DMS 273 treated with DMSO at 0.1 percent for 48 hours (cell line): ENCODE measurements around the gene CHCHD6.
"Not testable (repeated sequence)": the region's sequence is repeated elsewhere in the genome, so short reads cannot be mapped to it uniquely, and the experiment has no call there.

ENCODE experiments used
- DNase-seq: peaks from one replicate; lab custom pipeline; 2025; lab: John Stamatoyannopoulos, UW

The CHCHD6 gene

DNA sequence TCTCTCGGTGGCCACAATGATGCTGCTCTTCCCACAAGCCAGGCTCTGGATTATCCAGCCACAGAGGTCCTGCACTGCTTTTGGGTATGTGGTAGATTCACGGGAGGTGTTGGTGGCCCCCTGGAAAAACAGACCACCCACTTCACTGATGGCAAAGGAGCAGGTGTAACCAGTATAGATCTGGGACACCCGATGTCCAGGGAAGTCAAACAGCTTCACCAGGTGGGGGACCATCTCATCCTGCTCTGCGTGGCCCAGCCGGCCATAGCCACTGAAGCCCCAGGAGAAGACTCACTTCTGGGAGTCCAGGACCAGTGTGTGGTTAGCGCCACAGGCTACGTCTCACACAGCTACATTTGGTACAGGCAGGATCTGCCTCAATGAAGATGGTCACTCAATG is 62.6 kb downstream of the CHCHD6 start:
- no peak for DNase-seq

DNA sequence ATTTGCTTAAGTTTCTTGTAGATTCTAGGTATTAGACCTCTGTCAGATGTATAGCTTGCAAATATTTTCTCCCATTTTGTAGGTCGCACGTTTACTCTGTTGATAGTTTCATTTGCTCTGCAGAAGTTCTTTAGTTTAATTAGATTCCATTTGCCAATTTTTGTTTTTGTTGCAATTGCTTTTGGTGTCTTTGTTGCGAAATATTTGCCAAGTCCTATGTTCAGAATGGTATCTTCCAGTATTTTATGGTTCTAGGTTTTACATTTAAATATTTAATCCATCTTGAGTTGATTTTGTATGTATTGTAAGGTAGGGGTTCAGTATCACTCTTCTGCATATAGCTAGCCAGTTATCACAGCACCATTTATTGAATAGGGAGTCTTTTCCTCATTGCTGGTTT is 64.9 kb downstream of the CHCHD6 start:
- no peak for DNase-seq

DNA sequence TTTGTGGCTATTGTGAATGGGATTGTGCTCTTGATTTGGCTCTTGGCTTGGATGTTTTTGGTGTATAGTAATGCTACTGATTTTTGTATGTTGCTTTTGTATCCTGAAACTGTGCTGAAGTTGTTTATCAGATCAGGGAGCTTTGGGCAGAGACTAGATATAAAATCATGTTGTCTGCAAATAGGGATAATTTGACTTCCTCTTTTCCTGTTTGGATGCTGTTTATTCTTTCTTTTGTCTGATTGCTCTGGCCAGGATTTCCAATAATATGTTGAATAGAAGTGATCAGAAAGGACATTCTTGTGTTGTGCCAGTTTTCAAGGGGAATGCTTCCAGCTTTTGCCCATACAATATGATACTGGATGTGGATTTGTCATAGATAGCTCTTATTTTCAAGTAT is 66.1 kb downstream of the CHCHD6 start:
- no peak for DNase-seq

DNA sequence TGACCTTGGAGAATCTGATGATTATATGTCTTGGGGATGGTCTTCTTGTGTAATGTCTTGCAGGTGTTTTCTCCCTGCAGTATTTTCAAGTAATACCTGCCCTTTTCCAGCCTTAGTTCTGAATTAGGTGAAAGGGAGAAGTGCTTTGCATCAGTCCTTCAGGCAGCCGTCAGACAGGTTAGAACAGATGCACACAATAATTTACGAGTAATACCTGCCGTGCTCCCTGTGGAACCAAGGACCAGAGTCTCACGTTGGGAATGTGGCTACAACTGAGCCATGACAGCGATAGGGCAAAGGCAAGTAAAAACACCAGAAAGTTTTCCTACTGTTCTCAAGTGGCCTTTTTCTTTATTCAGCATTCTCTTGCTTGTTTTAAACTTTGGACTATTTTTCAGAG is 69.1 kb downstream of the CHCHD6 start:
- DNase-seq = no peak

DNA sequence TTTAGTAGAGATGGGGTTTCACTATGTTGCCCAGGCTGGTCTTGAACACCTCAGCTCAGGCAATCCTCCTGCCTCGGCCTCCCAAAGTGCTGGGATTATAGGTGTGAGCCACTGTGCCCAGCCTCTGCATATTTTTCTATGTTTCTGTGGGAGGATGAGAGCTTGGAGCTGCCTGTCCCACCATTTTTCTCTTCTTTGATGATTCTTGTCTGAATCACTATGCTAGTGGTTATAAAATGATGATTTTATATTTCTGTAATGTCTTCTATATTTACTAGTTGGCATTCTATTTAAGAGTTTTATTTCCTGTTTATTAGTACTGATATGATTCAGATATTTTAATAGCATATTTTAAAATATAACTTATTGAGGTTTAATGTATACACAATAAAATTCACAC is 69.7 kb downstream of the CHCHD6 start:
- no peak for DNase-seq

DNA sequence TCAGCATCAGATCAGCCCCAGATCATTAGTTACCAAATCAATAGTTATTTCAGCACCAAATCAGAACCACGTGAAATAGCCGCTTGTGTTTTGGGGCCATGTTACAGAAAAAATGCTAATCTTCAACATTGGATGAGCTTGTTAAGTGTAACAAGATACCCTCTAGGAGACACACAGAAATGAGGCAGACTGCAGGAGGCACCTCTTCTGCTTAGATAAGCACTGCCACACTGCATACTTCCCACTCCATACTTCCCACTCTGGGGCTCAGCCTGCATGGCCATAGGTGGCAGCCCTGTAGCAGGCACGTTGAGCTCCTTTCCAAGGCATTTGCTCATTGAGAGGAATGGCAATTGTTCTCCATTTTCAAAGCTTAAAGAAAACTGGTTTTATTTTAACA is 73.3 kb downstream of the CHCHD6 start:
- peak; percentile 47 for DNase-seq

DNA sequence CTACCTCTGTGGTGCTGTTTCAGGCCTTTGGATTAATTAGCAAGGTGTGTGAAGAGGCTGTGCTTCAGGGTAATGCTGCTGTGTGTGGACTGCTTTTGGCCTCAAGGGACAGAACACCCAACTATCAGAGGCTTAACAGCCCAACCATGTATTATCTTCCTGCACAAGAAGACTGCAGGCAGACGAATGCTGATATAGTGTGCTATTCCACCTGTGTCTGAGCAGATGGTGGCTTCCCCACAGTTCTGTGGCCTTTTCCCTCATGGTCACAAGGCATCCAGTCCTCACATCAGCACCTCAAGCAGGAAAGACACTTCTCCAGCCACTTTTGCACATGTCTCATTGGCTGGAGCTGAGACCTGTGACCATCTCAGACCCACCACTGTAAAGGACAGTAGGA is 76.6 kb downstream of the CHCHD6 start:
- no peak for DNase-seq

DNA sequence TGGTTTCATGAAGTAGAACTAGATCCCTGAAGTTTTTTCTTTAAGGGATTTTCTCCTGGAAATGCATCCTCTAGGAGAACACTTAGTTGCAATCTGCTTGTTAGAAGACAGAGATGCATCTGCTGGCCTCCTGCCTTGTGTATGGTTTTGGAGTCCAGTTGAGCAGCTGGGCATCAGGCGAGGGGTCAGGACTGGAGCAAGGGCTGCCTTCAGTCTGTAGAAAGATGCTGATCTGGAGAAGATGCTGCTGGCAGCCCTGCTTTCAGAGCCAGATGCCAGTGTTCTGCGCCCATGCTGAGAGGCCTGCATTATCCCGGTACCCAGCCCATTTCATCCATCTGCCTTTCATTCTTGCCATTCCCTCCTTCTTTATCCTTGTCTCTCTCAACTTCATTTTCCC is 77.4 kb downstream of the CHCHD6 start:
- no peak for DNase-seq

DNA sequence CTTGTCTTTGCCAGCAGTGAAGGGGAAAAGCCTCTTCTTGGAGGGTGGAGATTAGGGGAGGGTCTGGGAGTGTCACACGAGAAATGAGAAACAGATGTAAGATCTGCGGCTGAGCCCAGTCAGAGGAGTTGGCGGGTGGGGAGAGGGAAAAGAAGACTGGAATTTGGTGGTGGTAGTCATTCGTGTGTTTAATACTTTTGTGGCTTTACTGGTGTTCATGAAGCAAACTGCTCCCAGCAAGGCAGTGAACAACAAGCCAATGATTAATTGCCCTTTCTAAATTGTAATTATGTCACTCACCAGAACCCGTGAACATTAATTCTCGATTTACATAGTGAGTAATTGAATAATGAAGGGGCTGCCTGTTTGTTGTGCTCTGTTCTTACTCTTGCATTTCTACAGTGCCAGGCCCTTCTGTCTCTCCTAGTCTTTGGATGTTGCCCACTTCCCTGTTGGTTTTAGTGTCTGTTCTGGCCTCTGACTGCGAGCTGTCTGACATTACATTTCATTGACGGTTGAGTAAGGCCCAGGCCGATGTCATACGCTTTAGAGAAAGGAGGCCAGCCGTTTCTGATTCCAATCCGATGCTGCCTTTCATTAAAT is 78.0 kb downstream of the CHCHD6 start:
- no peak for DNase-seq

DNA sequence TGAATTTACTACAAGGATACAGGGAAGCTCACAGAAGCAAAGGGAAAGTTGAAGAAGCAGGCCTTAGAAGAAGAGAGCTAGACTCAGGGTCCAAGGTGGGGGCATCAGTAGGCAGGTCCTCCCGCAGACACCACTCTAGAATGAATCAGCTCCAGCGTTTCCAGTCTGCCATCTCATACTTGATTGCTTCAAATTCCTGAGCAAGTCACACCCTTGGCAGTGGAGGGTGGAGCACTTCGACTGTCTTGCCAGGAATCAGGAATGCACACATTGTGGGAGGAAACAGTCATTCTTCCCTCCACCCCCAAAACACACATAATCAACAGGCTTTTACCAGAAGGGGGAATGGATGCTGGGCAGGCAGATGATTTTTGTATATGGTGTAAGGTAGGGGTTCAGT is 78.5 kb downstream of the CHCHD6 start:
- no peak for DNase-seq

DNA sequence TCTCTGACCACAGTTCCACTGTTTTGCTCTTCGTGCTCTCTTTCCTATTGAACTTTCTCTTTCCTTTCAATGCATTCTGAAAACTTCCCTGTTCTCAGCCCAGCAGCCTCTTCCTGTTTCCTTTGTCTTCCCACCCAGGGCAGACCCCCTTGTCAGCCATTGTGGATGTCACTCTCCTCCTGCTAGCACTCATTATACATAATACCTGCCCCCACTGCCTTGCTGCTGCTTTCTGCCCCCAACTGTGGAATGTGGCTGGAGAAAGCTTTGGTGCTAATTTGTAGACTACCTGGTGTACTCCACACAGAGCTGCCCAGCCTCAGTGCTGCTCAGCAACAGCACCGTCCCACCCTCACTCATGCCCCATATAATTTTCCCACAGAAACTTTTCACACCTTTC is 80.2 kb downstream of the CHCHD6 start:
- no peak for DNase-seq

DNA sequence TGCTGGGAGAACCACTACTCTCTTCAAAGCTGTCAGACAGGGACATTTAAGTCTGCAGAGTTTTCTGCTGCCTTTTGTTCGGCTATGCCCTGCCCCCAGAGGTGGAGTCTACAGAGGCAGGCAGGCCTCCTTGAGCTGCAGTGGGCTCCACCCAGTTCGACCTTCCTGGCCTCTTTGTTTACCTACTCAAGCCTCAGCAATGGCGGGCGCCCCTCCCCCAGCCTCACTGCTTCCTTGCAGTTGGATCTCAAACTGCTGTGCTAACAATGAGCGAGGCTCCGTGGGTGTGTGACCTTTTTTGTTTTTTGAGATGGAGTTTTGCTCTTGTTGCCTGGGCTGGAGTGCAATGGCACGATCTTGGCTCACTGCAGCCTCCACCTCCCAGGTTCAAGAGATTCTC is 87.3 kb downstream of the CHCHD6 start:
- DNase-seq = not testable (repeated sequence)

DNA sequence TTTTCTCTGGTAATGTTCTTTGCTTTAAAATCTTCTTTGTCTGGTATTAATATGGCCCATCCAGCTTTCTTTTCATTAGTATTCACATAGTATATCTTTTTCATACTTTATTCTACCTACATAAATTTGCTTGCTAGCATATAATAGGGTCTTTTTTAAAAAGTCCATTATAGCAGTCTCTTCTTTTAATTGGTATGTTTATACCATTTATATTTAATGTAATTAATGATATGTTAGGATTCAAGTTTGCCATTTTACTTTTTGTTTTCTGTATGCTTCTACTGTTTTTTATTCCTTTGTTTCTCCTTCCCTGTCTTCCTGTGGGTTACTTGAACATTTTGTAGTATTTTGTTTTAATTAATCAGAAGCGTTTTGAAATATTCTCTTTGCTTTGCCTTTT is 89.0 kb downstream of the CHCHD6 start:
- no peak for DNase-seq

DNA sequence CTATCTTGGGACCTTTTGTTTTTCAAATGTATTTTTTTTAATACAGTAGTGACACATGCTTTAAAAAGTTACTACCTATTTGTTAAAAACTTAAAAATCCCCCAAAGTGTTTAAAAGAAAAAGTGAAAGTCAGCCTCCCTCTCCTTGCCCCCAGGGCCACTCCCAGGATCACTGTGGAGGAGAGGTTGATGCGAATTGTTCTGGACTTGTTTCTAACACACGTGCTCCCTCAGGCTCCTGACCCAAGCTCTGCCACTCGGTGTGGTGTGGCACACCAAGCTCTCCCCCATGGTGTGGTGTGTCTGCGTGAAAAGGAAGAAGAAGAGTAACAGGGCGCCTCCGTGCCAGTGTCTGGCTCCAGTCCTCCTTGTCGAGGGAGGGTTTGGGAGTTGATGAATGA is 93.5 kb downstream of the CHCHD6 start:
- DNase-seq = no peak

DNA sequence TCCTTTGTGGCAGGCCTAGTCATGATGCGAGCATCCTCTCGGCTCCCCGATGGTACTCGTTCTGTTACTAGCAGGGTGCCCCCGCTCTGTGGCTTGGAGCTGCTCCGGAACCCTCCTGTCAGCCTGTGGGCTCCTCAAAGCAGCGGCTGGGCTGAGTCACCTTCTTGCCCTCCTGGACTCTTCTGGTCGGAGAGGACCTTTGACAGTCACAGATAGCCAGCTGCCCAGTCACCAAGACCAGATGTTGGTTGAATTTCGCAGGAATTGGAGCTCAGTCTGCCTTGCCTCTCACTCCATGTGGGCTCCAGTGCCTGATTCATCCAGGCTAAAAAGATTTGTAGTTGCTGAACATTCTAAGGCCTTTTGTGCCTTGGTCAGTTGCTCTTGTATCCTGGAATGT is 94.5 kb downstream of the CHCHD6 start:
- DNase-seq = no peak

DNA sequence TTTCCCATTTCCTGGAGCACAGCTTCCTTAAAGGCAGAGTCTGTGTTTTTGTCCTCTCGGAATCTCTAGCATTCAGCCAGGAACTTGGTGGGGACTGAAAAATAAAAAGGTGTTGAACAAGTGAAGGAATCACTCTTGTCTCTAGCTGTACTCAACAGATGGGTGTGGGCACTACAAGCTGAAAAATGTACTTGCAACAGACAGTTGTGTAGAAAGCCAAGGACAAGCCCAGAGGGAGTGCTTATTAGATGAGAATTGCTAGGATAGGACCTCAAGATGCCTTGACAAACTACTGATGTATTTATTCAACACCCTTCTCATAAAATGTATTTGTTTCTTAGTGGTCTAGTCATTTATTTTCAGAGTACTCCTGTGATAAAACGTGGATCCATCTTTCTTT is 95.1 kb downstream of the CHCHD6 start:
- DNase-seq = no peak

DNA sequence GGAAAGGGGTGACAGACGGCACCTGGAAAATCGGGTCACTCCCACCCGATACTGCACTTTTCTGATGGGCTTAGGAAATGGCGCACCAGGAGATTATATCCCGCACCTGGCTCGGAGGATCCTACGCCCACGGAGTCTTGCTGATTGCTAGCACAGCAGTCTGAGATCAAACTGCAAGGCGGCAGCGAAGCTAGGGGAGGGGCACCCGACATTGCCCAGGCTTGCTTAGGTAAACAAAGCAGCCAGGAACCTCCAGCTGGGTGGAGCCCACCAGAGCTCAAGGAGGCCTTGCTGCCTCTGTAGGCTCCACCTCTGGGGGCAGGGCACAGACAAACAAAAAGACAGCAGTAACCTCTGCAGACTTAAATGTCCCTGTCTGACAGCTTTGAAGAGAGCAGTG is 97.3 kb downstream of the CHCHD6 start:
- not testable (repeated sequence) for DNase-seq

DNA sequence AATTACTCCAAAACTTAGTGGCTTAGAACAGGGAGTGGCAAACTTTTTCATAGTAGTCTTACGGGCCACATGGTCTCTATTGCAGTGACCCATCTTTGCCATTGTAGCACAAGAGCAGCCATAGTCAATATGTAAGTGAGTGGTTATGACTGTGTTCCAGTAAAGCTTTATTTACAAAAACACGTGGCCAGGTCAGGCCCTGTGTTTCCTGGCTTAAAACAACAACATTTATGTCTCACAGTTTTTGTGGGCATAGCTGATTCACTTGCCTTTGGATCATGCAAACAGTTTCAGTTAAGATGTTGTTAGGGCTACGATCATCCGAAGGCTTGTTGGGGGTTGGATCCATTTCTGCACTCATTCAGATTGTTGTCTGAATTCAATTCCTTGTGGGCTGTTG is 103.8 kb downstream of the CHCHD6 start:
- no peak for DNase-seq

DNA sequence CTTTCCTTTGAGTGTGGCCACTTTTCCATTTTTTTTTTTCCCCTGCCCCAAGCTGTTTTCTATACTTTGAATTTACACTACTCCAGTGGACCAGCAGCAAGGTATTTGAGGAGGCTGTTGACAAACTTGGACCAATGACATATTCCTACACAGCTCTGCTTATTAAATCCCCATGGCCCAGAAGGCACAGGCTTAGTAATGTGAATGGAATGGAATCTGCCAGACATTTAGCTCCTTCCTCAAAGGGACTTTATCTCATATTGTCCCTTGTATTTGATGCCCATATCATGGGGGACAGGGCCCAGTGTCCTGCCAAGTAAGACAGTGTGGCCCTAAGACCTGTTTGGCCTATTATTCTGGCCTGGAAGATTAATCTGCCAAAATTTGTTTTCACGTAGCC is 107.5 kb downstream of the CHCHD6 start:
- DNase-seq = no peak

DNA sequence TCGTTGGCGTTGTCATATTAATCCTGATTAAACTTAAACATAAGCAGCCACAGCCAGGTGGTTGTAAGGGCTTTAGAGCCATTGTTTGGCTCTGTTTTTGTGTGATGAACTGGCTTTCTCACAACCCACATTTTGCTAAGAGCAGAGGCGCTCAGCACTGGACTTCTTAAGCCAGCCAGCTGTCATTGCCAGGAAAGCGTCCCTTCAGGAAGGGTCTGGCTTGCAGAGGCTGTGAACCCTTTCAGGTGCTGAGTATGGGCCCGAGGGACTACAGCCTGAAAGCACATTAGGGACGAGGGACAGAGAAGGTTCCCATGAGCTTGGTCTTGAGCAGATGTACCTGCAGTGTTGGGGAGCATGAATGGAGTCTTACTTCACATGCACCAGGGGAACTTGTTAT is 112.3 kb downstream of the CHCHD6 start:
- DNase-seq = no peak

DNA sequence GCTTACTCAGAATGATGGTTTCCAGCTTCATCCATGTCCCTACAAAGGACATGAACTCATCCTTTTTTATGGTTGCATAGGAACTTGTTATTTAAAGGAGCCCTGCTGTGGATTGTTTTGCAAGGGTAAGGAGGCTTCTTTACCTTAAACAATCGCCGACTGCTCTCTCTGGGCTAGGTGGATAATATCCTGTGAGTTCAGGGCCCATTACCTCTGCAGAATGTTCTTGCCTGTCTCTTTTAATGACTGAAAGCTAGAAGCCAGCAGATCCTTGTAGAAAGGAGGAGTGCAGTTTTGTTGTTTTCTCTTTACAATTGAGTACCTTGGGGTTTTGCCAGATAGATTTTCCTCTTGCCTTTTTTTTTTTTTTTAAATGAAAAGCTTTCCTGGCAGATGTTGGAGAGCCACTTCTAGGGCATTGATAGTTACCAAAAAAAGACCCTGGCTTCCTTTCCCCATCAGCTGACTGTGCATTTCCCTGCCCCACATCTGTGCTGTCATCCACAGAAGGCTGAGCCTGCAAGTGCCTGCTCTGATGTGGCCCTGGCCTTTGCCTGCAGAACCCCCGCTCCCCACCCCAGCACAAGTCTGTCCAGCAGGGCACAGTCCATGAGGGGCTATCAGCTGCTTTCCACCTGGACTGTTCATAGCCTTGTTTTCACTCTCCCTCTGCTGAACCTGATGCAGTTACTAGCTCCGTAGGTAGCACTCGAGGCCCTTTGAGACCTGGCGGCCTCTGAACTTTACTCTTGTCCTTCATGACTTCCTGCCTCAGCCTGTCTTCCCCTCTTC is 113.1 kb downstream of the CHCHD6 start:
- DNase-seq = no peak

DNA sequence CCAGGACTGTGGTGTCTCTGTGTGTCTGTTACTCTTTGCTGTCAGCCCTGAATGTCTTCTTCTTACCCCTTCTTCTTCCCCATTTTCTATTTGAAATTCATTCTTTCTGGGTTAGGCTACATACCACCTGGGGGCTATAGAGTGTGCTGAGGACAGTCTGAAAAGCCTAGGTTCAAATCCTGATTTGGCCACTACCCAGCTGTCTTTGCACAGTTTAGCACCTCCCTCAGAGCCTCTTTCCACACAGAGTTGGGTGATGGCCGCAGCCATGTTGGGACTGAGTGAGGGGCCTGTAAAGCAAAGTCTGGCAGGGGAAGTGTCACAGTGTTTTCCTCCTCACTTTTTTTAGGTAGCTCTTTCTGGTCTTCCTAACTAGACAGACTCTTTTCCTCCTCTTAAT is 113.7 kb downstream of the CHCHD6 start:
- DNase-seq = no peak

DNA sequence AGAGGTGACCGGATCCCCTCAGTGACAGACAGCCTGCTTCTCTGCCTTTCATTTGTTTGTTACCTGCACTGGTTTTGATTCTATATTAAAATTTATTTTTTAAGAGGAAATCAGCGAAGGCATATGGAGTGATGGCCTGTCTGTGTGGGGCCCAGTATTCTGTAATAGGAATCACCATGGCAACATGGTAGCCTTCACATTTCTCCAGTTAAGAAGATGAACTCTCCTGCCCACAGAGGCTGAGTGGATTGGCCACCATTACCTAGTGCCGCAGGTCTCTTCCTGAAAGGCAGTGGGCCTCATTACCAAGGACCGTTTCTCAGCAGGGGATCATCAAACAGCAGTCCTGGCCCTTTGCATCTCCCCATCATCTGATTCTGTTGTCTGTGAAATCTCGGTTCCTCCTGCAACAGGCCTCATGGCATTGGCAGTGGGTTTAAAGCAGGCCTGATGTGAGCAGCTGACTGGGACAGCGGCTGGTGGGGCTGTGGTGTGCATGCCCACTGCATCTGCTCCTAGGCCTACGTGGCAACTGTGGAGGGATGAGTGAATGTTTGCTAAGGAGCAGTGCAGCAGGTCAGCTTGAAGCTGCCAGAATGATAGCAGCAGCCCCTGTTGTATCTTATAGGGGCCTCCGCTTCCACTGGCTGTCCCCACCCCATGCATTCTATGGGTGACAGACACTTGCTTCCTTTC is 114.5 kb downstream of the CHCHD6 start:
- DNase-seq = no peak
